Limb (tissue), 2 donors: ENCODE measurements around the gene MAP10.

Experiments used
- DNase-seq, 2 donors: peaks; one replicate each; pipeline ENCODE4 v3.0.0-alpha.2; 2016; ENCODE audit errors: extremely low spot score in 2 of 2

Gene MAP10

DNA sequence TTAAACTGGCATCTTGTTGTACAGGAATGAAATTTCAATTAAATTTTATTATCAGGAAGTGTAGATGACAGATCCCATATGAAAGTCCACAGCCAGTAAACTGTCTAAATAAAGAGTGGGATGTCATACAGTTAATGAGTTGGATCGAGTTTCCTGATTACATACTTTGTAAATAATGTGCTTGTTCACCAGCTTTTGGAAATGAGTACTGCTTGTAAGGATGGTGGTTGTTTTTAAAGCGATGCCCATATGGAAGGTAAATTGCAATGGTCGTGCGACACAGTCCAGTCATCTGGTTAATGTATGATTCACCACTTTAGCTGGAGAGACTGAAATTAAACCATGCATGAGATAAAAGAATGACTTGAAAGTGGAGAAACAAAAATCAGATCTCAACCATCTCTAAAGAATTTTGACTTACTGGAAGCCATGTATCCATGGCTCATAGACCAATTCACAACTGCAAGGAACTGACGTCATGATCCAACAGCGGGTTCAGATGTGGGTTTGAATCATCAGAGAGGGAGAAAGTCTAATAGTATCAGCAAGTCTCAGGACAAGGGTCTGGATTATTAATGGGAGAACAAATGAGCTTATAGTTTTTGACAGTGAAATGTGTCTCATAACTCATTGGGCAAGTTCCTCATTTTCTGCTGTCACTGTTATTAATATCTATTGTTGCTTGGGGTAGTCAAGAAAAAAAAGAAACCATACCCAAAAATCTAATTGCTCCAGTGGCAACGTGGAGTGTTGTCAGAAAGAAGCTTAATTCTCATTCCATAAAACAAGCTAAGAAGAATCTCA, 49.0 kb downstream of the MAP10 start:
- no peak for DNase-seq

GRCh38 chr1:232854798-232855159, 49.6 kb downstream of the MAP10 start:
- no peak for DNase-seq

DNA sequence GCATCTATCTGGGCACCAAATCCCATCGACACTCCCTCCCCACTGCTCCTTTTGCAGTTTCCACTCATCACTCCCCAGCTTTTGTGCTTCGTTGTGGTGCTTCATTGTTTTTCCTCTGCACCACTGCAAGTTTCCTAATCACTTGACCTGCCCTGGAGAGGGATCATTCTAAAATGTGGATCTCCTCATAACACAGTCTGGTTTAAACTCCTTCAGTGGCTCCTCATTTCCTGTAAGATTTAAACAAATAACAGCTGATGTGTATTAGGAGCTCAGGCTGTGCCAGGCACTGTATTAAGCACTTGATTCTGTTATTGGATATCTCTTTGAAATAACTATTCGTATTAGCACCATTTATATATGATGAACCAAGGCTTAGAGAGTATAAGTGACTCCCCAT, 51.3 kb downstream of the MAP10 start:
- DNase-seq: no peak
